ENCODE data around the gene NEB. TPM values are rescaled to one million over a fixed set of nuclear protein-coding genes. Genes with fewer than 3 reads are reported as not detected.
"Not testable (repeated sequence)": the region's sequence is repeated elsewhere in the genome, so short reads cannot be mapped to it uniquely, and the experiment has no call there.

NEB gene
- total and polyA plus RNA-seq, 3 donors from 2014 or later = 5.5 to 18.6 (median 5.7) TPM

- DNase-seq = no peak
- no peaks in the 10 kb centered on the region for H3K27me3 ChIP-seq
- no peak overlapping the region for H3K27ac ChIP-seq
- intact Hi-C loops (cut with DNase I; ENCODE audit: low total_unique reads) = no loop called here
- H3K4me1 ChIP-seq = no peaks in the 10 kb centered on the region
- WGBS, 2 donors = 89 to 90% methylated on average over 3 of the region's 3 CpGs
- no peaks in the 10 kb centered on the region for H3K9me3 ChIP-seq
- H3K4me3 ChIP-seq = no peak overlapping the region
- H3K36me3 ChIP-seq (ENCODE audit: low read depth, missing control alignments) = no peaks in the 10 kb centered on the region
- TF ChIP-seq CTCF (IDR thresholded peaks at IDR 0.05) = no peak
- no peak for TF ChIP-seq POLR2A (IDR thresholded peaks at IDR 0.05)
Measured at GRCh38 chr2:151654085-151654484, 80.2 kb downstream of the NEB start.

DNA sequence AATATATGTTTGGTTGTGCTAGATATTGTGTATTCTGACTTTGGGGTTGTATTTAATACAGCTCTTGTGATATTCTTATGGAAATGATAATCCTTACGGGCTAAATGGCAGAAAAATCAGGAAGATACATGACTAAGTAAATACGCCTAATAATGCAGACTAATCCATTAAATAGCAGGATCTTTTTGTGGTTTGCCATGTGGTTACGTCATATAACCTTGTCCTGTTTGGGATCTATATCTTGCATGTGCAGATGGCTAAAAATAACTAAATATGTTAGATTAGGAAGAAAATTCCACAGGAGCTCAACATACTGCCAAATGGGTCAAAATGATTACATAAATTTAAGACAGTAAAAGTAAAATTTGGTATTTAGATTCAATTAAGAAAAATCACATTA is 83.0 kb downstream of the NEB start:
- no peaks in the 10 kb centered on the region for H3K27me3 ChIP-seq
- WGBS, 2 donors = 92 to 93% methylated on average over 3 of the region's 3 CpGs
- H3K27ac ChIP-seq = no peak overlapping the region
- TF ChIP-seq CTCF (IDR thresholded peaks at IDR 0.05) (no peak), POLR2A (IDR thresholded peaks at IDR 0.05) (no peak)
- DNase-seq = no peak
- H3K4me3 ChIP-seq = no peak overlapping the region
- no peaks in the 10 kb centered on the region for H3K36me3 ChIP-seq (ENCODE audit: low read depth, missing control alignments)
- H3K9me3 ChIP-seq = no peaks in the 10 kb centered on the region
- H3K4me1 ChIP-seq = no peaks in the 10 kb centered on the region
- intact Hi-C loops (cut with DNase I; ENCODE audit: low total_unique reads) = no loop called here

- intact Hi-C loops (cut with DNase I; ENCODE audit: low total_unique reads) = no loop called here
Measured at GRCh38 chr2:151650456-151650855, 83.8 kb downstream of the NEB start.

DNA sequence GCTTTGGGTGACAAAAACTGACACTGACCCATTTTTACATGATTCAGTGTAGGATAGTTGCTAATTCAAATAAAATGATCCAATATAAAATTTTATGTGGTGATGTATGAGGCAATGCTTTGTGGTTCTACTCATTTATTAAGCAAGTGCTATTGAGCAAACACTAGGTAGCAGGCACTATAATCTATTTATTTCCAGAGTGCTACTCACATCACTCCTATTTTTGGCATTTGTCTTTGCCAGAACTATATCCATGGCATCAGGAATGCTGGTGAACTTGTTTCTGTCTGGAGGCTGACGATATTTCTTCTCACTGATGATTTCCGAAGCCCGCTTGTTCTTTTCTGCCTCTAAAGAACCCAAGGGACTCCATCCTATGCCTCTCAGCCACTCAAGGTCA is 84.3 kb downstream of the NEB start:
- H3K4me3 ChIP-seq = no peak overlapping the region
- WGBS, 2 donors = 95 to 96% methylated on average over 3 of the region's 3 CpGs
- no peaks in the 10 kb centered on the region for H3K27me3 ChIP-seq
- no peak overlapping the region for H3K27ac ChIP-seq
- H3K36me3 ChIP-seq (ENCODE audit: low read depth, missing control alignments) = no peaks in the 10 kb centered on the region
- no peaks in the 10 kb centered on the region for H3K4me1 ChIP-seq
- H3K9me3 ChIP-seq = no peaks in the 10 kb centered on the region
- intact Hi-C loops (cut with DNase I; ENCODE audit: low total_unique reads) = no loop called here
- DNase-seq = no peak
- TF ChIP-seq POLR2A (IDR thresholded peaks at IDR 0.05) (no peak), CTCF (IDR thresholded peaks at IDR 0.05) (no peak)

More at GRCh38 chr2:151650456-151650855, 83.8 kb downstream of the NEB start:
- no peaks in the 10 kb centered on the region for H3K9me3 ChIP-seq
- no peaks in the 10 kb centered on the region for H3K36me3 ChIP-seq (ENCODE audit: low read depth, missing control alignments)
- WGBS, 2 donors = 90 to 94% methylated on average over 3 of the region's 3 CpGs
- no peaks in the 10 kb centered on the region for H3K27me3 ChIP-seq
- no peak for DNase-seq
- no peak overlapping the region for H3K27ac ChIP-seq
- H3K4me1 ChIP-seq = no peaks in the 10 kb centered on the region
- no peak for TF ChIP-seq POLR2A (IDR thresholded peaks at IDR 0.05)
- TF ChIP-seq CTCF (IDR thresholded peaks at IDR 0.05) = no peak
- H3K4me3 ChIP-seq = no peak overlapping the region

DNA sequence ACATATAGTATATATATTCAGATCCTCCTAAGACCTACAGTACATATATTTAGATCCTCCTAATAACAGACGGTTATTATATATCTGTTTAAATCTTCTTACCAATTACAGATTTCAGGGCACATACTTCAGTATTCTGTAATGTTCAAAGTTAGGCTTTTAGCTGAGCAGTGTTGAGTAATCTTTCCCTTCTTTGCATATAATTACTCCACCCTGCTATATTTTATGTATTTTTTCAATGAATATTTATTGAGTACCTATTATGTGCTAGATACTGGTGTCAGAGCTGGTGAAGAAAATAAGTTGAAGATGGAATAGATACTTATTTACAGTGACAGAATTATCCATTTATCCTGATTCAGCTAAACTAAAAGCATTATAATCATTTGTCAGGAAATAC is 84.9 kb downstream of the NEB start:
- Histone ChIP-seq H3K27me3 (no peaks in the 10 kb centered on the region), H3K4me1 (no peaks in the 10 kb centered on the region), H3K4me3 (no peak overlapping the region), H3K9me3 (no peaks in the 10 kb centered on the region), H3K27ac (no peak overlapping the region), H3K36me3 (ENCODE audit: low read depth, missing control alignments) (no peaks in the 10 kb centered on the region)
- 91 to 95% methylated on average over 1 of the region's 1 CpG for WGBS, 2 donors
- DNase-seq = no peak
- intact Hi-C loops (cut with DNase I; ENCODE audit: low total_unique reads) = no loop called here
- TF ChIP-seq POLR2A (IDR thresholded peaks at IDR 0.05) (no peak), CTCF (IDR thresholded peaks at IDR 0.05) (no peak)

- intact Hi-C loops (cut with DNase I; ENCODE audit: low total_unique reads); DNase-seq; H3K36me3 ChIP-seq (ENCODE audit: low read depth, missing control alignments); H3K4me3 ChIP-seq; H3K4me1 ChIP-seq; H3K27me3 ChIP-seq; H3K27ac ChIP-seq; H3K9me3 ChIP-seq: not testable (repeated sequence)
- 87 to 90% methylated on average over 4 of the region's 4 CpGs for WGBS, 2 donors
Measured at GRCh38 chr2:151646512-151646911, 87.8 kb downstream of the NEB start.
